Glutamatergic neuron (in vitro differentiated cells): ENCODE data around the gene LMOD1. TPM values are rescaled to one million over a fixed set of nuclear protein-coding genes. Genes with fewer than 3 reads are reported as not detected.
"Not testable (repeated sequence)": the region's sequence is repeated elsewhere in the genome, so short reads cannot be mapped to it uniquely, and the experiment has no call there.

ENCODE experiments used
- DNase-seq: peaks from one replicate; pipeline ENCODE4 v3.0.0; 2022
- H3K27ac Mint-ChIP-seq: one replicate; pipeline ENCODE4 v1.8.0; 2020; ENCODE audit warnings: mild to moderate bottlenecking, mixed read lengths, inconsistent platforms; ENCODE audit not compliant: unreplicated experiment
- H3K27me3 Mint-ChIP-seq: one replicate; pipeline ENCODE4 v1.8.0; 2020; ENCODE audit warnings: mild to moderate bottlenecking, moderate library complexity, mixed read lengths, inconsistent platforms; ENCODE audit not compliant: unreplicated experiment
- H3K36me3 Mint-ChIP-seq: one replicate; pipeline ENCODE4 v1.8.0; 2020; ENCODE audit warnings: mild to moderate bottlenecking, mixed read lengths, inconsistent platforms; ENCODE audit not compliant: unreplicated experiment
- H3K4me1 Mint-ChIP-seq: one replicate; pipeline ENCODE4 v1.8.0; 2020; ENCODE audit warnings: mild to moderate bottlenecking, low read depth, mixed read lengths, inconsistent platforms; ENCODE audit not compliant: unreplicated experiment
- H3K4me3 Mint-ChIP-seq: one replicate; pipeline ENCODE4 v1.8.0; 2020; ENCODE audit warnings: mild to moderate bottlenecking, mixed read lengths, inconsistent platforms; ENCODE audit not compliant: unreplicated experiment
- H3K9me3 Mint-ChIP-seq: one replicate; pipeline ENCODE4 v1.8.0; 2020; ENCODE audit warnings: mild to moderate bottlenecking, moderate library complexity, mixed read lengths, inconsistent platforms; ENCODE audit not compliant: unreplicated experiment
- total RNA-seq: library from RNA; stranded (reverse); fragmentation: NEBNext Ultra II Directional; extraction: Animal tissue kit (Norgen Biotek cat#: 25700); gene quantifications from one replicate; pipeline ENCODE4 v1.2.1, GENCODE V29; 2021; ENCODE audit not compliant: unreplicated experiment
- TF ChIP-seq, protein P1 (sequence below): fragments of 200-600 bp; sonication (generic); IDR thresholded peaks from one replicate; pipeline ENCODE4 v1.5.0; 2021; ENCODE audit not compliant: partially characterized antibody, unreplicated experiment

LMOD1 gene
- total RNA-seq, 1 donor from 2014 or later: 0.20 TPM

DNA sequence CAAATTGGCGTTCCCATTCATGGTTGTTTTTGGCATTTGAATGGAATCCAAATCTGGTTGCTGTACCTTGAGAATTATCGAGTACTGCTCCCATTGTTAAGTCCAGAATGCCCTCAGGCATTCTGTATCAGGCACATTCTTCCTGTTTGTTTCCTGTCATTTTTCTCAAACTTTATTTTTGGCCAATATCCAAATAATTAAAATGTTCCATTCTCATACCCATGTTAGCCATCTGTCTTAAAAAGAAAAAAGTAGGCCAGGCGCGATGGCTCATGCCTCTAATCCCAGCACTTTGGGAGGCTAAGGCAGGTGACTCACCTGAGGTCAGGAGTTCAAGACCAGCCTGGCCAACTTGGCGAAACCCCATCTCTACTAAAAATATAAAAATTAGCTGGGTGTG, 86.9 kb downstream of the LMOD1 start:
- no peaks in the 10 kb centered on the region for H3K9me3 Mint-ChIP-seq
- H3K4me1 Mint-ChIP-seq: no peaks in the 10 kb centered on the region
- no peak for DNase-seq
- no peak overlapping the region for H3K4me3 Mint-ChIP-seq
- no peak overlapping the region for H3K27ac Mint-ChIP-seq
- TF ChIP-seq, protein P1, sequence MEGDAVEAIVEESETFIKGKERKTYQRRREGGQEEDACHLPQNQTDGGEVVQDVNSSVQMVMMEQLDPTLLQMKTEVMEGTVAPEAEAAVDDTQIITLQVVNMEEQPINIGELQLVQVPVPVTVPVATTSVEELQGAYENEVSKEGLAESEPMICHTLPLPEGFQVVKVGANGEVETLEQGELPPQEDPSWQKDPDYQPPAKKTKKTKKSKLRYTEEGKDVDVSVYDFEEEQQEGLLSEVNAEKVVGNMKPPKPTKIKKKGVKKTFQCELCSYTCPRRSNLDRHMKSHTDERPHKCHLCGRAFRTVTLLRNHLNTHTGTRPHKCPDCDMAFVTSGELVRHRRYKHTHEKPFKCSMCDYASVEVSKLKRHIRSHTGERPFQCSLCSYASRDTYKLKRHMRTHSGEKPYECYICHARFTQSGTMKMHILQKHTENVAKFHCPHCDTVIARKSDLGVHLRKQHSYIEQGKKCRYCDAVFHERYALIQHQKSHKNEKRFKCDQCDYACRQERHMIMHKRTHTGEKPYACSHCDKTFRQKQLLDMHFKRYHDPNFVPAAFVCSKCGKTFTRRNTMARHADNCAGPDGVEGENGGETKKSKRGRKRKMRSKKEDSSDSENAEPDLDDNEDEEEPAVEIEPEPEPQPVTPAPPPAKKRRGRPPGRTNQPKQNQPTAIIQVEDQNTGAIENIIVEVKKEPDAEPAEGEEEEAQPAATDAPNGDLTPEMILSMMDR: no peak
- H3K27me3 Mint-ChIP-seq: no peaks in the 10 kb centered on the region
- no peaks in the 10 kb centered on the region for H3K36me3 Mint-ChIP-seq

DNA sequence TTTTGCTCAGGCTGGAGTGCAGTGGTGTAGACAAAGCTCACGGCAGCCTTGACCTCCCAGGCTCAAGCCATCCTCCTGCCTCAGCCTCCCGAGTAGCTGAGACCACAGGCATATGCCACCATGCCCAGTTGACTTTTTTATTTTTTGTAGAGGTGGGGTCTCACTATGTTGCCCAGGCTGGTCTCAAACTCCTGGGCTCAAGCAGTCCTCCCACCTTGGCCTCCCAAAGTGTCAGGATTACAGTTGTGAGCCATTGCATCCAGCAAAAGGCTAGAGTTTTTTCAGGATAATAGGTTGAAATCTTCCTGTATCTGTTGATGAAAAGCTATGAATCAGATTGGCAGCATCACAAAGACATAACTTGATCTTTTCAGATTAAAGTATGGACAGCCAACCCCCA, 89.6 kb downstream of the LMOD1 start:
- H3K9me3 Mint-ChIP-seq, DNase-seq, H3K4me1 Mint-ChIP-seq, H3K36me3 Mint-ChIP-seq, H3K27ac Mint-ChIP-seq, H3K4me3 Mint-ChIP-seq, H3K27me3 Mint-ChIP-seq: not testable (repeated sequence)

DNA sequence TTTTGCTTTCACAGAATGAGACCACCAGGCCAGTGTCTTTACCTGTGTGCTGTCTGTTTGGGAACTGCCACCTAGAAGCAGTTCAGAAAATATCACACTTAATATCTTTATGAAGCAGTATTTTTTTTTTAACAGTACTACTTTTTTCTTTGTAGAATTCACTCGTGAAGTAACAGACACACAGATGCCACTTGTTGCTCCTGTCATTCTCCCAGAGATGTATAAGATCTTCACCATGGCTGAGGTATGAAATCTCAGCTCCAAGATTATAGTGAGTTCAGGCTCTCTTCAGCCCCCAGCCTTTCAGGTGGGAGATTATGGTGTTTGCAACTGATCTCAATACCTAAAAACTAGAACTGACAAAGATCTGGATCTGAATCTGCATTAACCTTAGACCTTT, 94.4 kb downstream of the LMOD1 start:
- Mint-ChIP-seq H3K4me3 (no peak overlapping the region), H3K36me3 (no peaks in the 10 kb centered on the region), H3K27ac (no peak overlapping the region), H3K4me1 (no peaks in the 10 kb centered on the region), H3K9me3 (no peaks in the 10 kb centered on the region), H3K27me3 (no peaks in the 10 kb centered on the region)
- TF ChIP-seq, protein P1: no peak
- no peak for DNase-seq

DNA sequence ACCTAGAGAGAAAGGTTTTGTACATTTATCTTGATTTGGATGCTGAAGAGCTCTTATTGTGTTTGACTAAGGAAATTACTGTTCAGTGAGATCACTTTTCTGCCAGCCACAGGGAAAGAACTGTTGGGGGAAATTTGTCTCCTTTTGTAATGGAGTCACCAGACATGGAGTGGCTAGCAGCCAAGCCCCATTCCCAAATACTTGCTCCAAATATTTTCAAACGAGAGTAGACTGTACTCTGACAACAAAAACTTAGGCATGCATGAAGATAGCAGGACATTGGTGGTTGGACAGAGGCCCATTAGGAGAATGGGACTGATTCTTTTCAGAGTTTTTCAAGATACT, 96.3 kb downstream of the LMOD1 start:
- no peak for DNase-seq
- TF ChIP-seq, protein P1: no peak
- no peaks in the 10 kb centered on the region for H3K4me1 Mint-ChIP-seq
- no peaks in the 10 kb centered on the region for H3K36me3 Mint-ChIP-seq
- H3K27ac Mint-ChIP-seq: no peak overlapping the region
- H3K9me3 Mint-ChIP-seq: no peaks in the 10 kb centered on the region
- H3K4me3 Mint-ChIP-seq: no peak overlapping the region
- H3K27me3 Mint-ChIP-seq: no peaks in the 10 kb centered on the region

DNA sequence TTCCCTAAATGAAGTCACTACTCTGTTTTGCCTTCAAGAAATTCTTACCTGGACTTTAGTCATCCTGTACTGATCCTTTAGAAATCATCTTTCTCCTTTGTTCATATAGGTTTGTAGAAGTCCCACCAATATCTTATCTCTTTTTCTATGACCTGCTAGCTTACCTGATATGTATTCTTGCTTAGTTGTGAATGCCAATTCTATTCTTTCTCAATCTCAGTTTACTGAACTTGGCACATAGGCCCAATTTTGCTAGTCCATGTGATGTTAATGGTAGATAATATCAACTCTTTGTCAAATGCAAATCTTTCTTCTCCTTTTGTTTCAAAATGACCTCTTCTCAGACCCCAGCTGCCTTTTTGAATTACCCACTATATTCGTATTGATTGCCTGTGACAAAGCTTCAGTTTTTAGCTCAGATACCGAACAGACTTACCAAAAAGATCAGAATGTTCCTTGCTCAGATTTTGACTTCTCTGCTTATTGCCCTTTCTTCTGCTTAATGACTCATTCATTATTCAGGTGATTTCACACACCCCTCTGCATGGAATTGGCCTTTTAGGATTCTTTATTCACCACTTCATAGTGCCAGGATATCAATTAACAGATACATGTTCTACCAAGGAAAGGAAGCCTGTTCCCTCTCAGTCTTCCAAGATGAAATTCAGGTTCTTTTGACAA, 96.8 kb downstream of the LMOD1 start:
- H3K4me3 Mint-ChIP-seq: no peak overlapping the region
- TF ChIP-seq, protein P1: no peak
- H3K27me3 Mint-ChIP-seq: no peaks in the 10 kb centered on the region
- H3K36me3 Mint-ChIP-seq: no peaks in the 10 kb centered on the region
- no peaks in the 10 kb centered on the region for H3K4me1 Mint-ChIP-seq
- no peaks in the 10 kb centered on the region for H3K9me3 Mint-ChIP-seq
- DNase-seq: no peak
- no peak overlapping the region for H3K27ac Mint-ChIP-seq
